OCI-LY1 (cell line): ENCODE results near the gene KSR1.
"Not testable (repeated sequence)": the region's sequence is repeated elsewhere in the genome, so short reads cannot be mapped to it uniquely, and the experiment has no call there.

Experiments
- H2AFZ ChIP-seq: fragments of 200-600 bp; sonication (generic), shearing (Covaris generic); 2 replicates; pipeline ENCODE4 v1.6.0; 2014; ENCODE audit warnings: antibody characterized with exemption, mild to moderate bottlenecking, low read length
- H3F3A ChIP-seq: fragments of 200-600 bp; sonication (generic), shearing (Covaris generic); 2 replicates; pipeline ENCODE4 v1.6.0; 2014; ENCODE audit warnings: mild to moderate bottlenecking, antibody characterized with exemption, low read length, moderate library complexity; ENCODE audit not compliant: insufficient read depth
- H3K27ac ChIP-seq: fragments of 200-600 bp; sonication (generic); 2 replicates; pipeline ENCODE4 v1.5.1; 2014; ENCODE audit warnings: low read length, mixed run types, mild to moderate bottlenecking, low read depth; ENCODE audit not compliant: poor library complexity, severe bottlenecking
- H3K27me3 ChIP-seq: fragments of 200-600 bp; sonication (generic); 2 replicates; pipeline ENCODE4 v1.6.0; 2014; ENCODE audit warnings: antibody characterized with exemption, mild to moderate bottlenecking, low read length, moderate library complexity; ENCODE audit not compliant: insufficient read depth
- H3K36me3 ChIP-seq: fragments of 200-600 bp; sonication (generic); 2 replicates; pipeline ENCODE4 v1.6.1; 2014; ENCODE audit warnings: mild to moderate bottlenecking, antibody characterized with exemption, low read length, moderate library complexity, mixed read lengths; ENCODE audit not compliant: insufficient read depth
- H3K4me1 ChIP-seq: fragments of 200-600 bp; sonication (generic); 2 replicates; pipeline ENCODE4 v1.5.1; 2014; ENCODE audit warnings: mild to moderate bottlenecking, low read length, moderate library complexity; ENCODE audit not compliant: insufficient read depth, severe bottlenecking
- H3K4me2 ChIP-seq: fragments of 200-600 bp; sonication (generic), shearing (Covaris generic); 2 replicates; pipeline ENCODE4 v1.6.1; 2014; ENCODE audit warnings: low read length
- H3K4me3 ChIP-seq: fragments of 200-600 bp; sonication (generic); 2 replicates; pipeline ENCODE4 v1.5.1; 2014; ENCODE audit warnings: low read length, low read depth, mild to moderate bottlenecking, mixed read lengths; ENCODE audit not compliant: poor library complexity, severe bottlenecking
- H3K79me2 ChIP-seq: fragments of 200-600 bp; shearing (Covaris generic); 2 replicates; pipeline ENCODE4 v1.6.1; 2016; ENCODE audit warnings: mixed run types, low read length, mixed read lengths; ENCODE audit not compliant: insufficient read depth
- H3K9ac ChIP-seq: fragments of 200-600 bp; sonication (generic), shearing (Covaris generic); 2 replicates; pipeline ENCODE4 v1.6.1; 2014; ENCODE audit warnings: mild to moderate bottlenecking, low read length, mixed read lengths
- H3K9me2 ChIP-seq: fragments of 200-600 bp; sonication (generic), shearing (Covaris generic); 2 replicates; pipeline ENCODE4 v1.6.1; 2014; ENCODE audit warnings: low read depth, mild to moderate bottlenecking, low read length, mixed read lengths
- H3K9me3 ChIP-seq: fragments of 200-600 bp; shearing (Covaris generic); 2 replicates; pipeline ENCODE4 v1.6.1; 2014; ENCODE audit warnings: low read length, mixed read lengths
- H4K20me1 ChIP-seq: fragments of 200-600 bp; sonication (generic), shearing (Covaris generic); 2 replicates; pipeline ENCODE4 v1.6.0; 2016; ENCODE audit warnings: mild to moderate bottlenecking, low read length; ENCODE audit not compliant: insufficient read depth
- EZH2 ChIP-seq: fragments of 200-600 bp; sonication (generic), shearing (Covaris generic); IDR thresholded peaks from 2 replicates; pipeline ENCODE4 v1.8.0; 2017; ENCODE audit warnings: borderline replicate concordance, mixed run types, mild to moderate bottlenecking, antibody characterized with exemption, low read length, moderate library complexity, mixed read lengths
- TF ChIP-seq, protein P1 (sequence below): fragments of 200-600 bp; sonication (generic), shearing (Covaris generic); IDR thresholded peaks from 2 replicates; pipeline ENCODE4 v1.5.1; 2017; ENCODE audit warnings: mild to moderate bottlenecking, antibody characterized with exemption, low read length, moderate library complexity, mixed read lengths

The KSR1 gene

DNA sequence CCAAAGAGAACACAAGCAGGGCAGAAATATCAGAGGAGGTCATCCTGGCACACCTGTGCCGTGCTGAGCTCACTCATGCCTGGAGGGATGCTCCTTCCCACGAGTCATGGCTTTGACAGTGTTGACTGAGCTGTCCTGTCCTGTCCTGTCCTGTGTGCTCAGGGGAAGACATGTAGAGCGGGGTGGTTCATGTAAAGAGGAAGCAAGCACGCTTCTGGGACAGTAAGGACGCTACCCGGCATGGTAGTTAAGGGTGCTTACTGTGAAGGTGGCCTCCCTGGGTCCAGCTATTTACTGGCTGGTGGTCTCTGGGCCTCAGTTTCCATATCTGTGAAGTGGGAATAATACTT lies 175.1 kb downstream of the KSR1 start:
- Histone ChIP-seq H3K9ac (no peak overlapping the region), H3K4me3 (no peak overlapping the region), H3K79me2 (no peaks in the 10 kb centered on the region), H3K36me3 (no peaks in the 10 kb centered on the region), H3K9me3 (no peaks in the 10 kb centered on the region), H3K4me2 (no peak overlapping the region; the same call in 1 of the 2 replicates), H4K20me1 (no peaks in the 10 kb centered on the region), H3F3A (no peaks in the 10 kb centered on the region), H2AFZ (no peak overlapping the region), H3K27ac (no peak overlapping the region), H3K9me2 (no peaks in the 10 kb centered on the region), H3K27me3 (no peaks in the 10 kb centered on the region), H3K4me1 (peaks cover 4% of the 10 kb centered on the region)
- TF ChIP-seq, protein P1, sequence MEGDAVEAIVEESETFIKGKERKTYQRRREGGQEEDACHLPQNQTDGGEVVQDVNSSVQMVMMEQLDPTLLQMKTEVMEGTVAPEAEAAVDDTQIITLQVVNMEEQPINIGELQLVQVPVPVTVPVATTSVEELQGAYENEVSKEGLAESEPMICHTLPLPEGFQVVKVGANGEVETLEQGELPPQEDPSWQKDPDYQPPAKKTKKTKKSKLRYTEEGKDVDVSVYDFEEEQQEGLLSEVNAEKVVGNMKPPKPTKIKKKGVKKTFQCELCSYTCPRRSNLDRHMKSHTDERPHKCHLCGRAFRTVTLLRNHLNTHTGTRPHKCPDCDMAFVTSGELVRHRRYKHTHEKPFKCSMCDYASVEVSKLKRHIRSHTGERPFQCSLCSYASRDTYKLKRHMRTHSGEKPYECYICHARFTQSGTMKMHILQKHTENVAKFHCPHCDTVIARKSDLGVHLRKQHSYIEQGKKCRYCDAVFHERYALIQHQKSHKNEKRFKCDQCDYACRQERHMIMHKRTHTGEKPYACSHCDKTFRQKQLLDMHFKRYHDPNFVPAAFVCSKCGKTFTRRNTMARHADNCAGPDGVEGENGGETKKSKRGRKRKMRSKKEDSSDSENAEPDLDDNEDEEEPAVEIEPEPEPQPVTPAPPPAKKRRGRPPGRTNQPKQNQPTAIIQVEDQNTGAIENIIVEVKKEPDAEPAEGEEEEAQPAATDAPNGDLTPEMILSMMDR = no peak
- no peak for TF ChIP-seq EZH2

DNA sequence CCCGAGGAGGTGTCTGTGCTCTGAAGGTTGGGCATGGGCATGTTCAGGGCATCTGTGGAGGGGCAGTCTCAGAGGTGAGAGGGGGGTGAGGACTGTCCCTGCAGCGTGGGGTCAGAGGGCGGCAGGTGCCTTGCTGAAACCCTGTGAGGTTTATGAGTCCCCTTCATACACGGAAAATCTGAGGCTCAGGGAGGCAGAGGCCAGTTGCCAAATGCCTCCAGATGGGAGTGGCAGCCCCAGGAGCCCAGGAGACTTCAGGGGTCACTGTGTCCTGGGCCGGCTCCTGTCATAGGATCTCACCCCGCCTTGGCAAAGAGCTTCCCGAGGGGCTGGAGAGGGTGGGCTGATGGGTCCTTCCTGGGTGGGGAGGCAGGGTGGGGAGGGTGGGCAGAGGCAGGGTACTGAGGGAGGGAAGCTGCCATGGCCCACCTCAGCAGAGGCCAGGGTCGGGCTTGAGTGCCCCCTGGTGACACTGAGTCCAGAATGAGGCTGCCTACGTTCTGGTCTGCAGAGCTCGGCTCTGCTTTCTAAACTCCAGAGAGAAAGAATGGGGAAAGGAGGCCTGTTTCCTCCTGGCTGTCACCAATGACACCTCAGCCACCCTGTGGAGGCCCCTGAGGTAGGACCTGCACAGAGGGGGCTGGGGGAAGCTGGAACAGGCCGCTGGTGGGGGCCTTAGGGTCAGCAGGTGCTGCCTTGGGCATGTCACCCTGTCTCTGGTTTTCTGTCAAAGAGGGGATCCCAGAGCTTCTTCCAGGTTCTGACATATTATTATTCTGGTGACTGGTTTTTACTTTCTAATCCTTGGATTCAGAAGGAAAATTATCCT lies 175.9 kb downstream of the KSR1 start:
- Histone ChIP-seq H3K4me2 (no peak overlapping the region), H3K9me3 (no peaks in the 10 kb centered on the region)

DNA sequence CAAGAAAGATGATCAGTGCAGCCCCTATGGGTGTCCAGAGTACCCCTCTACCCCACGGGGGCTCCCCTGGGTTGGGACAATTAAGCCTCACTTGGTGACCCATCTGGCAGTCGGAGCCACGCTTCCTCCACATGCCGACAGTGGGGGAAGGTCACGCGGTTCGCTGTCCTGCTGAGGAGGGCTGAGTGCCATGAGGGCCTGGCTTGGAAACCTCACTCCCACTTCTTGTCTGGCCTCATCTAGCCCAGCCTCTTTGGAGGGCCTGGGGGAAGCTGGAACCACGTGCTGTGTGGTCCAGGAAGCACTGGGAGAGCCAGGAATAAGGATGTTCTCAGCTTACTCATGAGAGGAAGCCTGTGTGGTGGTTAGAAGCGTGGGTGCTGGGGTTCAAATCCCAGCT lies 176.5 kb downstream of the KSR1 start:
- H3K4me3 ChIP-seq, H3K4me2 ChIP-seq, H3K4me1 ChIP-seq, H3K27ac ChIP-seq, H3K9me3 ChIP-seq, H3K9me2 ChIP-seq, H3K27me3 ChIP-seq, H3K36me3 ChIP-seq, H3K9ac ChIP-seq, H2AFZ ChIP-seq, H4K20me1 ChIP-seq, H3F3A ChIP-seq, H3K79me2 ChIP-seq: not testable (repeated sequence)

More for the DNA sequence above, 175.9 kb downstream of the KSR1 start:
- no peaks in the 10 kb centered on the region for H3K79me2 ChIP-seq
- no peaks in the 10 kb centered on the region for H3K36me3 ChIP-seq
- H3K4me1 ChIP-seq = peaks cover 4% of the 10 kb centered on the region
- H3F3A ChIP-seq = no peaks in the 10 kb centered on the region
- no peaks in the 10 kb centered on the region for H3K27me3 ChIP-seq
- TF ChIP-seq, protein P1 = no peak
- TF ChIP-seq EZH2 = no peak
- no peaks in the 10 kb centered on the region for H3K9me2 ChIP-seq
- no peak overlapping the region for H2AFZ ChIP-seq
- H3K27ac ChIP-seq = no peak overlapping the region
- H4K20me1 ChIP-seq = no peaks in the 10 kb centered on the region
- H3K9ac ChIP-seq = no peak overlapping the region
- no peak overlapping the region for H3K4me3 ChIP-seq
